Loucy (cell line): ENCODE measurements around the gene PANK2.
"Not testable (repeated sequence)": the region's sequence is repeated elsewhere in the genome, so short reads cannot be mapped to it uniquely, and the experiment has no call there.

ENCODE experiments used
- EZH2phosphoT487 ChIP-seq: fragments of 200-600 bp; IDR thresholded peaks from 2 replicates; pipeline ENCODE4 v1.6.1; 2018; ENCODE audit warnings: antibody characterized with exemption, mild to moderate bottlenecking, moderate library complexity, borderline replicate concordance
- TF ChIP-seq, protein P1 (sequence below): fragments of 200-600 bp; sonication (generic); conservative IDR thresholded peaks from 2 replicates; pipeline ENCODE4 v1.5.1; 2014; ENCODE audit warnings: mild to moderate bottlenecking, antibody characterized with exemption, low read length

GRCh38 chr20:3898181-3898580, 9.0 kb downstream of the PANK2 start:
- TF ChIP-seq, protein P1, sequence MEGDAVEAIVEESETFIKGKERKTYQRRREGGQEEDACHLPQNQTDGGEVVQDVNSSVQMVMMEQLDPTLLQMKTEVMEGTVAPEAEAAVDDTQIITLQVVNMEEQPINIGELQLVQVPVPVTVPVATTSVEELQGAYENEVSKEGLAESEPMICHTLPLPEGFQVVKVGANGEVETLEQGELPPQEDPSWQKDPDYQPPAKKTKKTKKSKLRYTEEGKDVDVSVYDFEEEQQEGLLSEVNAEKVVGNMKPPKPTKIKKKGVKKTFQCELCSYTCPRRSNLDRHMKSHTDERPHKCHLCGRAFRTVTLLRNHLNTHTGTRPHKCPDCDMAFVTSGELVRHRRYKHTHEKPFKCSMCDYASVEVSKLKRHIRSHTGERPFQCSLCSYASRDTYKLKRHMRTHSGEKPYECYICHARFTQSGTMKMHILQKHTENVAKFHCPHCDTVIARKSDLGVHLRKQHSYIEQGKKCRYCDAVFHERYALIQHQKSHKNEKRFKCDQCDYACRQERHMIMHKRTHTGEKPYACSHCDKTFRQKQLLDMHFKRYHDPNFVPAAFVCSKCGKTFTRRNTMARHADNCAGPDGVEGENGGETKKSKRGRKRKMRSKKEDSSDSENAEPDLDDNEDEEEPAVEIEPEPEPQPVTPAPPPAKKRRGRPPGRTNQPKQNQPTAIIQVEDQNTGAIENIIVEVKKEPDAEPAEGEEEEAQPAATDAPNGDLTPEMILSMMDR: not testable (repeated sequence)
- TF ChIP-seq EZH2phosphoT487: not testable (repeated sequence)
